IMR-90 (cell line): Measurements from ENCODE around the gene CSRP1. TPM values are rescaled to one million over a fixed set of nuclear protein-coding genes. Genes with fewer than 3 reads are reported as not detected.
A peak's percentile ranks its signal among the peaks of the same experiment; 100 is the strongest.

Experiments
- ATAC-seq: fragments of 200-7000 bp; cut with Tn5 transposase; 2 replicates; pipeline ENCODE4 v1.9.1; 2020; ENCODE audit warnings: low read depth, mild to moderate bottlenecking, moderate library complexity
- BruUV-seq: library from RNA; stranded (reverse); fragments of 400-500 nt; replicated peaks from 2 replicates; lab custom pipeline; 2021; lab: Mats Ljungman, UMichigan
- CTCF ChIA-PET: fragments of 300-600 bp; formaldehyde crosslinking; extraction: SDS; loops from one replicate; lab custom pipeline; 2021; ENCODE audit warnings: antibody characterized with exemption; lab: Yijun Ruan, JAX
- POLR2A ChIA-PET: fragments of 300-600 bp; sonication (Branson Sonifier 250); formaldehyde crosslinking; loops from one replicate; lab custom pipeline; 2022; ENCODE audit warnings: antibody characterized with exemption; ENCODE audit not compliant: unreplicated experiment; lab: Charles Lee
- DNase-seq: peaks from one replicate; pipeline ENCODE4 v3.0.0; 2013
- H2AFZ ChIP-seq: replicated peaks from 2 replicates; pipeline ENCODE3; 2013; ENCODE audit warnings: low read length, mild to moderate bottlenecking; ENCODE audit not compliant: poor library complexity
- H2AK5ac ChIP-seq: 2 replicates; pipeline ENCODE4 v1.6.1; 2013; ENCODE audit warnings: low read depth, low read length, inconsistent platforms
- H2AK9ac ChIP-seq: replicated peaks from 2 replicates; pipeline ENCODE3; 2013; ENCODE audit warnings: mild to moderate bottlenecking, low read depth, low read length, moderate library complexity; ENCODE audit not compliant: poor library complexity
- H2BK120ac ChIP-seq: 2 replicates; pipeline ENCODE4 v1.6.1; 2013; ENCODE audit warnings: low read depth, low read length, inconsistent platforms
- H2BK15ac ChIP-seq: 3 replicates; pipeline ENCODE4 v1.6.1; 2013; ENCODE audit warnings: low read depth, low read length, inconsistent platforms
- H2BK20ac ChIP-seq: 2 replicates; pipeline ENCODE4 v1.6.1; 2013; ENCODE audit warnings: low read depth, mild to moderate bottlenecking, inconsistent platforms, low read length, moderate library complexity
- H2BK5ac ChIP-seq: 2 replicates; pipeline ENCODE4 v1.6.1; 2013; ENCODE audit warnings: mild to moderate bottlenecking, low read depth, low read length, inconsistent platforms; ENCODE audit not compliant: poor library complexity, severe bottlenecking
- H3K14ac ChIP-seq: replicated peaks from 2 replicates; pipeline ENCODE4 v1.6.1; 2013; ENCODE audit warnings: low read depth, low read length, inconsistent platforms
- H3K18ac ChIP-seq: 2 replicates; pipeline ENCODE4 v1.6.1; 2013; ENCODE audit warnings: low read depth, low read length, control low read depth
- H3K23ac ChIP-seq: 2 replicates; pipeline ENCODE4 v1.6.1; 2013; ENCODE audit warnings: low read depth, low read length, inconsistent platforms
- H3K27ac ChIP-seq: 2 replicates; pipeline ENCODE4 v1.5.1; 2013; ENCODE audit warnings: mild to moderate bottlenecking, control low read depth, low read length; ENCODE audit not compliant: insufficient read depth
- H3K27me3 ChIP-seq: 2 replicates; pipeline ENCODE4 v1.6.1; 2013; ENCODE audit warnings: low read length; ENCODE audit not compliant: control insufficient read depth, insufficient read depth
- H3K36me3 ChIP-seq: 2 replicates; pipeline ENCODE4 v1.6.1; 2013; ENCODE audit warnings: low read length, mixed read lengths; ENCODE audit not compliant: control insufficient read depth, insufficient read depth
- H3K4ac ChIP-seq: 2 replicates; pipeline ENCODE4 v1.6.1; 2013; ENCODE audit warnings: low read depth, low read length, inconsistent platforms
- H3K4me1 ChIP-seq: 2 replicates; pipeline ENCODE4 v1.6.1; 2013; ENCODE audit warnings: low read length, mixed read lengths; ENCODE audit not compliant: control insufficient read depth, insufficient read depth
- H3K4me2 ChIP-seq: 2 replicates; pipeline ENCODE4 v1.6.1; 2013; ENCODE audit warnings: low read depth, mild to moderate bottlenecking, control low read depth, low read length, moderate library complexity
- H3K4me3 ChIP-seq: 2 replicates; pipeline ENCODE4 v1.5.1; 2013; ENCODE audit warnings: low read depth, mild to moderate bottlenecking, control low read depth, low read length, moderate library complexity; ENCODE audit not compliant: insufficient read depth
- H3K56ac ChIP-seq: 2 replicates; pipeline ENCODE4 v1.6.1; 2013; ENCODE audit warnings: low read length, inconsistent platforms; ENCODE audit not compliant: insufficient read depth; ENCODE audit errors: extremely low read depth
- H3K79me1 ChIP-seq, 2 experiments: 2 replicates each; pipeline ENCODE4 v1.6.1; 2013; ENCODE audit warnings: low read length in 2 of 2, inconsistent platforms in 1 of 2, low read depth in 1 of 2
- H3K9ac ChIP-seq: 2 replicates; pipeline ENCODE4 v1.6.1; 2013; ENCODE audit warnings: low read depth, low read length, control low read depth
- H3K9me1 ChIP-seq: 2 replicates; pipeline ENCODE4 v1.6.1; 2013; ENCODE audit warnings: low read length, inconsistent platforms; ENCODE audit not compliant: insufficient read depth
- H3K9me3 ChIP-seq: 2 replicates; pipeline ENCODE4 v1.6.1; 2013; ENCODE audit warnings: low read length; ENCODE audit not compliant: control insufficient read depth, insufficient read depth
- H4K20me1 ChIP-seq: 2 replicates; pipeline ENCODE4 v1.6.1; 2013; ENCODE audit warnings: low read length, inconsistent platforms; ENCODE audit not compliant: insufficient read depth
- H4K5ac ChIP-seq: 2 replicates; pipeline ENCODE4 v1.6.1; 2013; ENCODE audit warnings: mild to moderate bottlenecking, low read depth, low read length, control low read depth
- H4K8ac ChIP-seq, 2 experiments: 2 replicates each; pipeline ENCODE4 v1.6.1; 2013; ENCODE audit warnings: low read depth in 2 of 2, low read length in 2 of 2, control low read depth in 1 of 2, inconsistent platforms in 1 of 2
- H4K91ac ChIP-seq: 2 replicates; pipeline ENCODE4 v1.6.1; 2013; ENCODE audit warnings: low read depth, low read length, inconsistent platforms; ENCODE audit not compliant: insufficient read depth
- BHLHE40 ChIP-seq: fragments of 150-350 bp; IDR thresholded peaks from 2 replicates; pipeline ENCODE4 v1.6.1; 2016; ENCODE audit warnings: mild to moderate bottlenecking, low read depth, low read length
- CEBPB ChIP-seq: IDR thresholded peaks from 2 replicates; pipeline ENCODE4 v1.6.1; 2012; ENCODE audit warnings: low read depth, low read length, improper control_type of control experiment
- CHD1 ChIP-seq: IDR thresholded peaks from 2 replicates; pipeline ENCODE4 v1.6.1; 2012; ENCODE audit warnings: low read depth, low read length, improper control_type of control experiment
- FOS ChIP-seq: fragments of 150-350 bp; IDR thresholded peaks from 2 replicates; pipeline ENCODE4 v1.6.1; 2016; ENCODE audit warnings: low read depth, low read length
- MAFK ChIP-seq: IDR thresholded peaks from 2 replicates; pipeline ENCODE4 v1.6.1; 2012; ENCODE audit warnings: low read depth, low read length, improper control_type of control experiment
- MAZ ChIP-seq: IDR thresholded peaks from 2 replicates; pipeline ENCODE4 v1.6.1; 2012; ENCODE audit warnings: low read depth, mild to moderate bottlenecking, low read length, improper control_type of control experiment, moderate library complexity, borderline replicate concordance
- MXI1 ChIP-seq: IDR thresholded peaks from 2 replicates; pipeline ENCODE4 v1.6.1; 2012; ENCODE audit warnings: low read depth, mild to moderate bottlenecking, low read length, moderate library complexity, borderline replicate concordance
- NFE2L2 ChIP-seq: fragments of 150-350 bp; IDR thresholded peaks from 2 replicates; pipeline ENCODE4 v1.6.1; 2016; ENCODE audit warnings: low read depth, mild to moderate bottlenecking, low read length
- RAD21 ChIP-seq: IDR thresholded peaks from 2 replicates; pipeline ENCODE4 v1.6.1; 2012; ENCODE audit warnings: low read length, improper control_type of control experiment
- RCOR1 ChIP-seq: IDR thresholded peaks from 2 replicates; pipeline ENCODE4 v1.6.1; 2012; ENCODE audit warnings: mild to moderate bottlenecking, low read length, improper control_type of control experiment; ENCODE audit not compliant: insufficient replicate concordance
- RFX5 ChIP-seq: IDR thresholded peaks from 2 replicates; pipeline ENCODE4 v1.8.0; 2012; ENCODE audit warnings: low read depth, mild to moderate bottlenecking, low read length, moderate library complexity
- WGBS, 2 experiments: methylation state at CpG; one replicate each; pipeline versions ENCODE4 v1.1.5 to v1.1.7; 2013; ENCODE audit warnings: missing lambda C conversion rate in 2 of 2; ENCODE audit not compliant: insufficient read length in 1 of 2; ENCODE audit errors: extremely low coverage in 2 of 2; 5-methylcytosine and 5-hydroxymethylcytosine counted together
- dilution Hi-C: fragments of 300-500 bp; cut with HindIII; formaldehyde crosslinking; loops from one replicate; pipeline ENCODE4 v1.14.3; 2018; ENCODE audit warnings: low sequenced_read_pairs; ENCODE audit not compliant: unreplicated experiment
- in situ Hi-C: fragments of 300-500 bp; cut with MboI; formaldehyde crosslinking; loops from 3 replicates; pipeline ENCODE4 v1.14.3; 2019; ENCODE audit warnings: low sequenced_read_pairs, inconsistent platforms, mixed read lengths
- intact Hi-C: fragments of 100-400 bp; cut with micrococcal nuclease; formaldehyde crosslinking; loops from 2 replicates; pipeline ENCODE4 v1.10.0; 2022
- polyA plus RNA-seq, 3 experiments: library from polyadenylated mRNA; depleted of rRNA; stranded (reverse); fragments of >200 nt; gene quantifications; 2 replicates each; pipeline ENCODE4 v1.2.3, GENCODE V29; 2012; ENCODE audit warnings: low replicate concordance in 1 of 3
- total RNA-seq: library from RNA; depleted of rRNA; stranded (reverse); fragments of >200 nt; gene quantifications from 2 replicates; pipeline ENCODE4 v1.2.3, GENCODE V29; 2012
- TF ChIP-seq, protein P1 (sequence below): fragments of 150-350 bp; IDR thresholded peaks from 2 replicates; pipeline ENCODE4 v1.6.1; 2017; ENCODE audit warnings: mild to moderate bottlenecking, antibody characterized with exemption, low read length, low read depth

Gene CSRP1
- total and polyA plus RNA-seq, 2 of the 4 experiments (the other 2 are of a cell fraction): 1,037 to 1,498 TPM

DNA sequence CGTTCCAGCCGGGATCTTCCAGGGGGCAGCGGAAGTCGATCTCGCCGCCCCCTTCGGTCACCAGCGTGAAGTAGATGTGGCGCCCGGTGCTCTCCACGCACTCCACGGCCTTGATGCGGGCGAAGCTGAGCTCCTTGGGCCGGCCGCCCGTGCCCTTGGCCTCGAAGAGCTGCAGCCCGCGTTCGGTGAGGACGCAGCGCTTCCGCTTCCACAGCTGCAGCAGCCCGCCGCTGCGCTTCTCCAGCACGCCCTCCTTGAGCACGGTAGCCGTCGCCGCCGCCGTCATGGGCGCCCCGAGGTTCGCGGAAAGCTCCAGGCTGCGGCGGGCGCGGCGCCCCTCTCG is 38.5 kb downstream of the CSRP1 start:
- intact Hi-C loops: loop anchor here (2.0 to 5.0 kb wide), 3 partner anchors 18 to 39 kb away; partner anchors contain the start of gene CSRP1
- POLR2A ChIA-PET: interaction anchor here (0.6 to 2.1 kb wide), 5 partner anchors 13 to 303 kb away, joined by 4 to 7 read pairs (median 5); no protein-coding TSS in a partner anchor

More for the DNA sequence above, 38.5 kb downstream of the CSRP1 start:
- dilution Hi-C loops: no loop called here
- H3K56ac ChIP-seq: peak overlapping the region; percentile 84
- no peak for DNase-seq
- peaks cover 14% of the 10 kb centered on the region for H3K4me1 ChIP-seq
- peak overlapping the region; percentile 77 for H4K91ac ChIP-seq
- peaks cover 18% of the 10 kb centered on the region for H3K9me1 ChIP-seq
- WGBS, 2 experiments: 0% methylated on average over 27 of the region's 44 CpGs; no CpG with 5 or more reads in 1 of the 2 experiments
- peak overlapping the region; percentile 93 for H3K27ac ChIP-seq
- peak overlapping the region; percentile 83 for H3K4me2 ChIP-seq
- TF ChIP-seq FOS: no peak
- TF ChIP-seq CHD1: no peak; the same call in 1 of the 2 replicates
- TF ChIP-seq RAD21: no peak
- no peak for TF ChIP-seq CEBPB
- TF ChIP-seq RCOR1: no peak
- no peak for TF ChIP-seq BHLHE40
- TF ChIP-seq, protein P1, sequence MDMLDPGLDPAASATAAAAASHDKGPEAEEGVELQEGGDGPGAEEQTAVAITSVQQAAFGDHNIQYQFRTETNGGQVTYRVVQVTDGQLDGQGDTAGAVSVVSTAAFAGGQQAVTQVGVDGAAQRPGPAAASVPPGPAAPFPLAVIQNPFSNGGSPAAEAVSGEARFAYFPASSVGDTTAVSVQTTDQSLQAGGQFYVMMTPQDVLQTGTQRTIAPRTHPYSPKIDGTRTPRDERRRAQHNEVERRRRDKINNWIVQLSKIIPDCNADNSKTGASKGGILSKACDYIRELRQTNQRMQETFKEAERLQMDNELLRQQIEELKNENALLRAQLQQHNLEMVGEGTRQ: no peak
- TF ChIP-seq MAZ: no peak
- TF ChIP-seq NFE2L2: no peak
- TF ChIP-seq MXI1: no peak
- no peak for TF ChIP-seq RFX5
- no peak for TF ChIP-seq MAFK
- TSS peak; percentile 21 for BruUV-seq
- H4K8ac ChIP-seq: peak overlapping the region; percentile 66 to 77
- peaks cover 41% of the 10 kb centered on the region for H4K20me1 ChIP-seq
- ATAC-seq: peak; percentile 2; the same call in 1 of the 2 replicates
- H2BK120ac ChIP-seq: peak overlapping the region; percentile 33
- H3K9ac ChIP-seq: peak overlapping the region; percentile 91
- peak overlapping the region; percentile 91 for H2AFZ ChIP-seq
- no peaks in the 10 kb centered on the region for H3K9me3 ChIP-seq
- peak overlapping the region; percentile 96 for H2BK5ac ChIP-seq
- H3K18ac ChIP-seq: peak overlapping the region; percentile 53; the same call in 1 of the 2 replicates
- H3K27me3 ChIP-seq: no peaks in the 10 kb centered on the region
- no peak overlapping the region for H2BK20ac ChIP-seq
- H3K4me3 ChIP-seq: peak overlapping the region; percentile 89
- CTCF ChIA-PET: interaction anchor here (0.9 to 2.0 kb wide), 6 partner anchors 12 to 44 kb away, joined by 3 to 13 read pairs (median 4); no protein-coding TSS in a partner anchor
- peak overlapping the region; percentile 50 for H4K5ac ChIP-seq
- in situ Hi-C loops: no loop called here
- no peak overlapping the region; the same call in 2 of the 3 replicates for H2BK15ac ChIP-seq
- H3K4ac ChIP-seq: peak overlapping the region; percentile 80
- peaks cover 10 to 49% of the 10 kb centered on the region in 2 experiments; a peak in 2 of 4 replicates for H3K79me1 ChIP-seq
- peaks cover 24% of the 10 kb centered on the region for H3K36me3 ChIP-seq
- peak overlapping the region; percentile 94 for H3K14ac ChIP-seq
- H2AK5ac ChIP-seq: peak overlapping the region; percentile 89
- H2AK9ac ChIP-seq: peak overlapping the region; percentile 100
- H3K23ac ChIP-seq: peak overlapping the region; percentile 98
